Measurements from ENCODE around the gene AP3M1. TPM values are rescaled to one million over a fixed set of nuclear protein-coding genes. Genes with fewer than 3 reads are reported as not detected.
A peak's percentile ranks its signal among the peaks of the same experiment; 100 is the strongest.

The AP3M1 gene
- total RNA-seq, 1 experiment from 2014 or later, result 37.4 TPM

- Histone ChIP-seq H2BK20ac (ENCODE audit: low read depth, low read length, poor library complexity, severe bottlenecking) (no peak overlapping the region), H3K9ac (ENCODE audit: extremely low read depth, insufficient read length, low read length) (no peak overlapping the region), H3K9me3 (ENCODE audit: control insufficient read depth, low read depth, low read length) (no peaks in the 10 kb centered on the region), H2AFZ (ENCODE audit: low read length) (no peak overlapping the region), H3K4me2 (ENCODE audit: insufficient read depth, insufficient read length, low read length) (no peak overlapping the region), H3K23ac (ENCODE audit: insufficient read length, low read depth, low read length) (no peak overlapping the region), H3K27ac (ENCODE audit: insufficient read length, low read depth, low read length) (no peak overlapping the region), H3K27me3 (ENCODE audit: insufficient read depth, low read length) (no peaks in the 10 kb centered on the region), H3K79me2 (ENCODE audit: insufficient read depth, low read length) (no peaks in the 10 kb centered on the region; the same call in 1 of the 2 replicates), H3T11ph (ENCODE audit: low read length) (no peak overlapping the region), H4K8ac (replicated peaks; ENCODE audit: insufficient read length, low read depth, low read length) (no peak overlapping the region), H3K4me1 (ENCODE audit: insufficient read depth, low read length) (peaks cover 7% of the 10 kb centered on the region), H4K20me1 (ENCODE audit: control insufficient read depth, insufficient read depth, insufficient read length) (no peaks in the 10 kb centered on the region), H2BK5ac (ENCODE audit: insufficient read length, low read length) (no peak overlapping the region), H2BK15ac (ENCODE audit: low read depth, low read length) (no peak overlapping the region), H3K14ac (ENCODE audit: insufficient read depth, low read length) (no peak overlapping the region), H3K79me1 (ENCODE audit: insufficient read depth, low read depth, low read length, poor library complexity, severe bottlenecking) (peaks cover 3% of the 10 kb centered on the region), H2BK120ac (ENCODE audit: low read depth, low read length, poor library complexity, severe bottlenecking) (no peak overlapping the region), H2BK12ac (ENCODE audit: insufficient read length, low read depth, low read length) (no peak overlapping the region), H4K91ac (ENCODE audit: insufficient read length, low read depth, low read length) (no peak overlapping the region), H2AK5ac (ENCODE audit: insufficient read length, low read length) (no peak overlapping the region), H3K56ac (ENCODE audit: insufficient read length, low read depth, low read length) (no peak overlapping the region), H3K18ac (ENCODE audit: insufficient read length, low read depth, low read length) (no peak overlapping the region), H4K5ac (ENCODE audit: insufficient read length, low read depth, low read length) (no peak overlapping the region), H3K23me2 (ENCODE audit: insufficient read length, low read depth, low read length, poor library complexity, severe bottlenecking) (no peaks in the 10 kb centered on the region), H3K4ac (ENCODE audit: low read depth, low read length) (no peak overlapping the region)
- Mint-ChIP-seq H3K27ac (peak overlapping the region in 1 of 3 experiments; percentile 3; a peak in 1 of 7 replicates), H3K27me3 (ENCODE audit: low read depth) (no peaks in the 10 kb centered on the region), H3K4me3 (no peak overlapping the region), H3K4me1 (peaks cover 27 to 28% of the 10 kb centered on the region in 2 experiments), H3K36me3 (ENCODE audit: insufficient read depth in 1 of 3, low read depth in 3 of 3) (peaks cover 34 to 61% (median 47%) of the 10 kb centered on the region in 3 experiments; a peak in 6 of 7 replicates), H3K9me3 (no peaks in the 10 kb centered on the region)
- no CpG with 5 or more reads among the region's 2 CpGs for WGBS (ENCODE audit: extremely low coverage, insufficient read length, low lambda C conversion rate)
- no peak for TF ChIP-seq CTCF (conservative IDR thresholded peaks at IDR 0.05)
- no peak for DNase-seq
Measured at GRCh38 chr10:74083304-74083703, 67.3 kb downstream of the AP3M1 start.

All from H9 (cell line).